HG03571 (cell line): ENCODE data around the gene OTUD7B.

Source experiments
- ATAC-seq: cut with Tn5 transposase; IDR thresholded peaks from one replicate; pipeline ENCODE4 v1.9.1; 2021; ENCODE audit not compliant: unreplicated experiment

Gene OTUD7B

GRCh38 chr1:150005606-150006005 is 4.9 kb downstream of the OTUD7B start:
- ATAC-seq = no peak

GRCh38 chr1:150003801-150004200 is 6.7 kb downstream of the OTUD7B start:
- no peak for ATAC-seq

- ATAC-seq = no peak
Measured at GRCh38 chr1:150002217-150002616, 8.3 kb downstream of the OTUD7B start.

- ATAC-seq = no peak
Measured at GRCh38 chr1:150001415-150001814, 9.1 kb downstream of the OTUD7B start.

GRCh38 chr1:149997585-149998262 is 12.8 kb downstream of the OTUD7B start:
- ATAC-seq = peak; percentile 62

- ATAC-seq = no peak
Measured at GRCh38 chr1:149995927-149996326, 14.6 kb downstream of the OTUD7B start.

GRCh38 chr1:149993764-149994163 is 16.8 kb downstream of the OTUD7B start:
- no peak for ATAC-seq

GRCh38 chr1:149993181-149993580 is 17.3 kb downstream of the OTUD7B start:
- no peak for ATAC-seq

GRCh38 chr1:149987297-149987595 is 23.3 kb downstream of the OTUD7B start:
- ATAC-seq = no peak

- ATAC-seq = no peak
Measured at GRCh38 chr1:149986486-149987296, 23.8 kb downstream of the OTUD7B start.

- ATAC-seq = no peak
Measured at GRCh38 chr1:149979972-149980540, 30.5 kb downstream of the OTUD7B start.

- ATAC-seq = no peak
Measured at GRCh38 chr1:149979245-149979971, 31.1 kb downstream of the OTUD7B start.

- no peak for ATAC-seq
Measured at GRCh38 chr1:149978547-149979023, 31.9 kb downstream of the OTUD7B start.

GRCh38 chr1:149977345-149977744 is 33.2 kb downstream of the OTUD7B start:
- no peak for ATAC-seq

GRCh38 chr1:149972547-149972946 is 38.0 kb downstream of the OTUD7B start:
- no peak for ATAC-seq

GRCh38 chr1:149967646-149968045 is 42.9 kb downstream of the OTUD7B start:
- no peak for ATAC-seq

- ATAC-seq = no peak
Measured at GRCh38 chr1:149967041-149967440, 43.5 kb downstream of the OTUD7B start.

GRCh38 chr1:149966405-149966804 is 44.1 kb downstream of the OTUD7B start:
- no peak for ATAC-seq

GRCh38 chr1:149965440-149965839 is 45.1 kb downstream of the OTUD7B start:
- ATAC-seq = no peak

- ATAC-seq = no peak
Measured at GRCh38 chr1:149963358-149963757, 47.2 kb downstream of the OTUD7B start.

- ATAC-seq = no peak
Measured at GRCh38 chr1:149962736-149963135, 47.8 kb downstream of the OTUD7B start.
